Fibroblast of mammary gland (primary cell): Measurements from ENCODE around the gene AKR1A1.
"Not testable (repeated sequence)": the region's sequence is repeated elsewhere in the genome, so short reads cannot be mapped to it uniquely, and the experiment has no call there.

Source experiments
- DNase-seq: peaks from one replicate; pipeline ENCODE4 v3.0.0-alpha.2; 2010; ENCODE audit warnings: low read depth
- H3K4me3 ChIP-seq: 2 replicates; pipeline ENCODE4 v1.5.1; 2011; ENCODE audit warnings: low read depth, mild to moderate bottlenecking, low read length, moderate library complexity; ENCODE audit not compliant: control insufficient read depth
- CTCF ChIP-seq: conservative IDR thresholded peaks from 2 replicates; pipeline ENCODE4 v1.5.1; 2011; ENCODE audit warnings: low read depth, low read length, inconsistent platforms; ENCODE audit not compliant: control insufficient read depth, insufficient read depth

AKR1A1 gene

GRCh38 chr1:45510036-45510971 lies 40.3 kb upstream of the AKR1A1 start:
- no peak for DNase-seq
- no peak overlapping the region for H3K4me3 ChIP-seq
- no peak for TF ChIP-seq CTCF

- no peak overlapping the region for H3K4me3 ChIP-seq
- no peak for DNase-seq
- TF ChIP-seq CTCF = no peak
Observed at GRCh38 chr1:45510972-45511527, 39.6 kb upstream of the AKR1A1 start.

GRCh38 chr1:45512641-45513054 lies 38.0 kb upstream of the AKR1A1 start:
- no peak overlapping the region for H3K4me3 ChIP-seq
- TF ChIP-seq CTCF = peak; percentile 81
- DNase-seq = peak; percentile 79

- not testable (repeated sequence) for DNase-seq, H3K4me3 ChIP-seq
Observed at GRCh38 chr1:45513532-45514260, 36.9 kb upstream of the AKR1A1 start.

- no peak overlapping the region for H3K4me3 ChIP-seq
- no peak for TF ChIP-seq CTCF
- DNase-seq = no peak
Observed at GRCh38 chr1:45516036-45516435, 34.6 kb upstream of the AKR1A1 start.

- no peak for TF ChIP-seq CTCF
- no peak for DNase-seq
- H3K4me3 ChIP-seq = no peak overlapping the region
Observed at GRCh38 chr1:45516465-45516864, 34.2 kb upstream of the AKR1A1 start.

- DNase-seq, H3K4me3 ChIP-seq: not testable (repeated sequence)
Observed at GRCh38 chr1:45518366-45518765, 32.3 kb upstream of the AKR1A1 start.
